NOMO-1 treated with dmso at 0.1 percent for 144 hours (cell line): ENCODE measurements around the gene TMEM9.

Experiments
- DNase-seq: peaks from one replicate; lab custom pipeline; 2025; ENCODE audit not compliant: unreplicated experiment; lab: John Stamatoyannopoulos, UW

TMEM9 gene

DNA sequence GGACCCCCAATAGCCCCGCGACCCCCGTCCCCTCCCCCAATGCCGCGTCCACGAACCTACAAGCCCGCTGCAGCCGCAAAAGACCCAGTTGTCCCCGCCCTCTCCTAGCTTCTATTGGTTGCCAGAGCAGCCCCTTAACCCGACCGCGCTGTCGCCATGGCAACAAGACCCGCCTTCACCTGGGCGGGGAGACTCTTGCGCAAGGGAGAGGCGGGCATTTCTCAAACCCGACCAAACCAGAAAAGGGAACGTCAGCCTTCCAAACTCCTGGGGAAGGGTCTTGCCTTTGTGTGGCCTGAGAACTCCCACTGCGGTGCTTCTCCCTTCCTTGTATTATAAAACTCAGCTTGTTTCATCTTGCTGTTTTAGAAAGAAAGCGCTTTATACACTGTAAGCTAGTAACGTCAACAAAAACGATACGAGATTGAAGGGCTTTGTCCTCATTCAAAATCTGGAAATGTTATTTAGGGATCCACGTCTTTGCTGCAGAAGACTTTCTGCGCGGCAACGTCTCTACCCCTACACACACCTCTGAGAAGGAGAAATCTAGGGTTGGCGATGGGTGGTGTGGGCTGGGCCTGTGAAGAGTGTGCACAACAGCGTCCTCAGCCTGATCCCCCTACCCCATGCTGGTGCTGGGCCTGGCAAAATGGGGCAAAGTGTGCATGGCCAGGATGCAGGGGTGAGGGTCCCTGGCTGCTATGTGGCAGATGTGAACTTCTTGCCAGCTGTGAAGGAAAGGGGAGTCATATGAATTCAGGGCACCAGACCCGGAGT, at the start of gene TMEM9:
Gene TMEM9, minus strand, starts transcription at position 86 of the 777 bp plus-strand sequence. CDS start 551 bp downstream, outside the sequence.
- DNase-seq: peak; percentile 80

DNA sequence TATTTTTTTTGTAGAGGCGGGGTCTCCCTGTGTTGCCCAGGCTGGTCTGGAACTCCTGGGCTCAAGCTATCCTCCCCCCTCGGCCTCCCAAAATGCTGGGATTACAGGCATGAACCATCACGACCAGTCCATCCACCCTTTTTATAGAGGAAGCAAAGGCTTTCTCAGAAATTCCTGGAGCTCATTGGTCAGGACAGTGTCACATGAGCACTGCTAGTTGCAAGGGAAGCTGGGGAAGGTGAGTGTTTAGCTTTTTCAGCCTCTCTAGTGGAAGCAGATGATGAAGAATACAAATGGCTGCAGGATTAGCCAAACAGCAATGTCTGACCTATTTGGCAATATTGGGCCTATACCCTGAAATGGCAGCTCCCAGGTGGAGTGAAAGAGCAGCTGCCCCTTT, 44.3 kb upstream of the TMEM9 start:
- DNase-seq: no peak

DNA sequence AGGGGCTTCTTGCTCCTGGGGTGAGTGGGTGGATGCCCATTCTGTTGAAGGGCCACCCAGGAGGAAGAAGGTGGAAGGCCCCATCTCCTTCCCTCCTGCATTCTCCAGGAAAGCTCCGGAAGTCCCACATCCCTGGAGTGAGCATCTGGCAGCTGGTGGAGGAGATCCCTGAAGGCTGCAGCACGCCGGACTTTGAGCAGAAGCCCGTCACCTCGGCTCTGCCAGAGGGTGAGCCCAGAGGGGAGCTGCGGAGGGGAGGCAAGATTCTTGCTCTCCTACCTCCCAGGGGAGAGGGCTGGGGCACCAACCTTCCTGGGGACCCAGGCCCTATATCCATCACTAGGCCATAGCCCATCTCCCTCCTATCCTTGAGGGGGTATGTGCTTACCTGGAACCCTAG, 39.8 kb upstream of the TMEM9 start:
- DNase-seq: no peak

DNA sequence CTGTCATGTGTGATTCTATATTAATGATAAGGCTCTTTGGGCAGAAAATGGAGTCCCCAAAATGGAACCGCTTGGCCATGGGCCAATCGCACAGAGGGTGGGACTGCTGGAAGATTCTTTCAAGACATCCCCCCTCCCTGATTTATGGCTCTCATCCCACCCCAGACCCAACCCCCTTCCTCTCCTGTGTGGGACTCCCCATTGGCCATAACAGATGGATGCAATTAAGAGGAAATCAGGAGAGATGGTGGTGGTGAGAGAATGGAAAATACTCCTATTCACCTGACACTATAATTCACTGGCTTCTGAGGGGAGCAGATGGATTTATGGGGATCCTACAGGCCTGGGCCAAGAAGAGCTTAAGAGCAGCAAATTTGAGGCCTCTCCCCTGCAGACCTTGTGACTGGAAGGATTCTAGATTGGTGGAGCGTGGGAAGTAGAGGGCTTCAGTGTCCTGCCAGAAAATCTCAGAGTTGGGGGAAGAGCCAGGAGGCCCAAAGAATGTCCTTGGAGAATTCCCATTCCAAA, 38.1 kb upstream of the TMEM9 start:
- DNase-seq: no peak

DNA sequence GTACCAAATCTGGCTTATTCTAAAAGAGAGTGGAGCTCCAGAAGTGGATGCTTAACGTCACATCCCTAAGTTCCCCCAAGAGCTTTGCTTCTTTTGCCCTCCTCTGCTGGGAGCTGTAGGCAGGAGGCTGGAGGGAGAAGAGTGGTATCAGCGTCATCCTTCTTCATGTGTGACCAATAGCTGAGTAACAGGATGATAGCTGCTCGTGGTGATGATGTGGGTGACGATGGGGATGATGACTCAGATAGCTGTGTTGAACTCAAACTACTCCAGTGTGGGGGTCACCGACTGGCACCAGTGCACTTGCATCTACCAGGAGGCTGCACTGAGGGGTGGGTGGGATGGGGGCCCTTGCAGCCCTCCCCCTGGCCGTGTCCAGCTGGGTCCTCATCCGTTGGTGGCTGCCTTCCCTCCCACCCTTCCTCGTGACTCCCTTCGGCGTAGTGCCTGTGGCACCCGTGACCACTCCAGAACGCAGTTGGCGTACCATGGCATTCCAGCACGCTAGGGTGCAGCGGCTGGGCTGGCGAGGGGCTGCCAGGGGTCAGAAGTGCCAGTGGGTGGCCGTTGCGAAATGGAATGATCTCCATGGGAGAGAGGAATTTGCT, 37.5 kb upstream of the TMEM9 start:
- DNase-seq: no peak

DNA sequence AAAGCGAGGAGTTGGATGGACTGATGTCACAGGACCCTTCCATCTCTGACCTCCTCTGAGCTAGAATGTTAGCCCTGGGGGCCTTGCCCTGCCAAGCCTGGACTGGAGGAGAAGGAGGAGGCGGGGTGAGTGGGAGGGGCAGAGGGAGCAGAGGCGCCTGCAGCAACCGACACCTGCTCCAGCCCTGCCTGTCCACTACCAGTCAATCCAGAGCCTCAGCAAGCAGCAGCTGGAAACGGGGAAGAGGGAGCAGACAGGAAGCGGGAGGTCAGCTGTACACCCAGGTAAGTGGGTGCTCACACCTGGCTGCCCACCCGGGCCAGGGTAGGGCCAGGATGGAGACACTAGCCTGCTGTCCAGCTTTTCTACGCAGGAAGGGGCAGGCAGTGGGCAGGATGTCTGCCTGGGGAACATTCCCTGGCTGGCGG, 36.4 kb upstream of the TMEM9 start, which contains the start of gene IGFN1:
Gene IGFN1, plus strand, starts transcription at position 201 of the 428 bp plus-strand sequence. CDS start 2,470 bp downstream, outside the sequence.
- DNase-seq: no peak

DNA sequence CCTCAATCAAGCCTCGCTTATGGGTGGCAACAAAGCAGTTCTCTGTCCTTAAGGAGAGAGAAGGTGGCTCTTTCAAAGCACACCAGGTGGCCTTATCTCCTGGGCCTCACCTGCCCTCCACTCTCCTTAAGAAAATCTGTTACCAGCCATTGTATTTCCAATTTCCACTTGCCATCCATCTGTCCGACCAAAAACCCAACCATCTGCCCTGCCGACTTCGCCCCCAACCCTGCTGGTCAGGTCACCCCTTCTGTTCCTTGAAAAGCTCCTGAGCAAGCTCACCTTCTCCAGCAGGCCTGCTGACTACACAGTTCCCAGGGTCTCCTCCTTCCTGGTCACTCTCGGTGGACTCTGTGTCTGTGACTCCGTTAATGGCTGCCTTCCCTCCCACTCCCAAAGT, 35.7 kb upstream of the TMEM9 start:
- DNase-seq: no peak

DNA sequence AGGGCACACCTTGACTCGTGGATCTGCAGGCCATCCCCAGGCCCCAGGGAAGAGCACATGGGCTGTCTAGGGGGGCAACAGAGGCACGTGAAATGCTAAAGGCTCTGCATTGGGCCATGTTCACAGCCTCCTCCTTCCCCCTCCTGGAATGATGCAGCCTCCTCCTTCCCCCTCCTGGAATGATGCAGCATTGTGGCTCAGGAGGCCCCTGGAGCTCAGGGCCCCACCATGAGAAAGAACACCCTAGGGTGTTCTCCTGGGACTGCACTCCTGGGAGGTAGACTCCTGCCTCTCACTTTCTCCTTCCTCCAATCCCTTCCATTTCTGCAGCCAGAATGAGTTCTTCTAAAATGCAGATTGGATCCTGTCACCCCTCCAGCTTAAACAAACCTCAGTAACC, 34.8 kb upstream of the TMEM9 start:
- DNase-seq: no peak

DNA sequence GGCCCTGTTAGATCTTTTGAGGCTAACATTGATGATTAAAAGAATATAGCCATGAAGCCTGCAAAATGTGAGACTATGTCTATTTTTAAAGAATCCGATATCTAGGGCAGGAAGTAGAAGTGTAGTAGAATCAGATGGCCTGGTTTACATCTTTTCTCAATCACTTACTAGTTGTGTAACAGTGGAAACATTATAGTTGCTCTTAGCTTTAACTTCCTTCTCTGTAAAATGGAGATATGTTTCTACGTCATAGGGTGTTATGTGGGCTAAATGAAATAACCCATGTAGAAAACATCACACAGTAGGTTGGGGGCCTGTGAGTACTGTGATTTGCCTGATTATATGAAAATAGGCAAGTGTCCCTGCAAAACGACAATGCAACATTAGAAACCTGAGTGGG, 31.9 kb upstream of the TMEM9 start:
- DNase-seq: no peak

DNA sequence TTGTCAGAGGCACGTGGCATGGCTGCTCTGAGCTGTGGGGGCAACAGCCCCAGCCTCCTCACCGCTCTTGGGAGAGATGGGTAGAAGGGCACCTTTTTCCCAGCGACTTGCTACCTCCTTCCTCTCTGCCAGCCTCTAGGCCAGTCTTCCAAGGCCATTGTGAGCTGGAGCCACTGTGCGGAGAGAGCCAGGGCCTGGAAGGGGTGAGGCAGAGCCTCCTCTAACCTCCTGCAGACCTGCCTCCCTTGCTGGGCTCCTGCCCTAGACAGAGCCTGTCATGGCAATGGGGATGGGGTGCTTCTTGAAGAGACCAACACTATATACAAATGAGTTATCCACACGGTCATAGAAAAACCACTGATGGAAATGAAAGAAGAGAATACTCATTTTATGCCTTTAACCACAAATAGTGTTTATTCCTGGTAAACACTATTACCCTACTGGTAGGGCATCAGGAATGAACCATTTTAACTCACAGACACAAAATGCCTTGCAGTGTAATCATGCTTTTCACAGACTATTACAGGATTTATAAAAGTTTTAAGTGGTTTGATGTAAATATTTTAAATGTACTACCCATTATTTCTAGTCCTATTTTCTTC, 31.4 kb upstream of the TMEM9 start:
- DNase-seq: no peak

DNA sequence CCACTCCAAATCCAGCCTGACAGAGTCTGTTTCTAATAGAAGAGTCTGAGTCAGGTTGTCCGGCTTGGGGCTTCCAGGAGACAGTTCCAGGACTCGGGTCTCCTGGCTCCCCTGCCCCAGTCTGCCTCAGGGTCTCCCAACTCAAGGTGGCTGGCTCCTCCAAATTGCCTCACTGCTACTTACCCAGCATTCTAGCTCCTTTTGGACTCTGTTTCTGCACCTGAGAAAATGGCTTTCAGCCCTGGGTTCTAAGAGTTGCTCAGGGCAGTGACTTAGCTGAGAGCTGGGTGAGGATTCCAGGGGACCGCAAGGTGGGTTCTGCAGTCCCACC, 30.8 kb upstream of the TMEM9 start:
- no peak for DNase-seq

DNA sequence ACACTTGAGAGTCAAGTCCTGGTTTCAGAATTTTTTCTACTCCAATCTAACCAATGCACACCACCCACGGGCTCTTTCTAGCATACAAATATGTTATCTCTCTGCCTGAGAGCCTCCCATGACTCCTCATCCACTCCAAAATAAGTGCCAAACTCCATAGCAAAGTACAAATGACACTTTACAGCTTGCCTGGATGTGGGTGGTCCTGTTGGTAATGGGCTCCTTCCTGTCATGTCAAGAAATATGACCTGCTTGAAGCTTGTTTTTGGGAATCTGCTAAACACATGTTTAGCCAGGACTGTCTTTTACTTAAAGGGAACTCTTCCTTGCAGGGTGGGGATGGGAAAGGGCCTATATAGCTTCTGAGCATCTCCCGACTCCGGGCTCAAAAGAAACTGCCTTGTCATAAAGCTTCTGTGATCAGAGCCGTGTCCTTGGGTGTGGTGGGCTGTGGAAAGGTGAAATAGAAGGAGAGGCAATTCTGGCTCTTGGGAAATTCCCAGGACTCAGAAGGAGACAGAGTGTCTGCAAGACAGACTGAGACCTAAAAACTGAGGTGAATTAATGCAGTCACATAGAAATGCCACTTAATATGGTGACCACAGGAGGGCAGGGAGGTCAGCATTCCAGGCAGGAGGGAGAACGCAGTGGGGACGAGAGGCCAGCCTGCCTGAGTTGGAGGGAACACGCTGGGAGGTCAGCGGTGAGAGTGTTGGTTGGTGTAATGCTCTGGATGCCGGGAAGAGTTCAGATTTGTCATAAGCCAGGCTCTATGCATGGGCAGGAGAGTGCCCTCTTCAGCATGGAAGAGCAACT, 30.2 kb upstream of the TMEM9 start:
- no peak for DNase-seq

DNA sequence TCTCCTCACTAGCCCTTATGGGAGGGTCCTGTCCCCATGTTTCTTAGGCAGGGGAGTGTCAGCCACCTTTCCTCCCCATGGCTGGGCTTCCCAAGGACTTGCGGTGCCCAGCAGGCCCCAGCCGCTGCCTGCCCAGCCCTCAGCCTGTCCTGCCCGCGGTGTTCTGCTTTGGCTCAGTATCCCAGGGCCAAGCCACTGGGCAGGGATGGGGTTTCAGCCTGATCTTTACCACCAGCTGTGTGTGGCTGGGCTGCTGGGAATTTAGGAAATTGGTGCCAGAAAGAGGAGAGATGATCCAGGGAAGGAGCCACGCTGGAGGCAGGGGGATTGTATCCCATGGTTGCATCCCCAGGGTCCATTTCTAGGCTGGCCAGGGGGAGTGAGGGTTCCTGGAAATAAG, 29.5 kb upstream of the TMEM9 start:
- DNase-seq: no peak

DNA sequence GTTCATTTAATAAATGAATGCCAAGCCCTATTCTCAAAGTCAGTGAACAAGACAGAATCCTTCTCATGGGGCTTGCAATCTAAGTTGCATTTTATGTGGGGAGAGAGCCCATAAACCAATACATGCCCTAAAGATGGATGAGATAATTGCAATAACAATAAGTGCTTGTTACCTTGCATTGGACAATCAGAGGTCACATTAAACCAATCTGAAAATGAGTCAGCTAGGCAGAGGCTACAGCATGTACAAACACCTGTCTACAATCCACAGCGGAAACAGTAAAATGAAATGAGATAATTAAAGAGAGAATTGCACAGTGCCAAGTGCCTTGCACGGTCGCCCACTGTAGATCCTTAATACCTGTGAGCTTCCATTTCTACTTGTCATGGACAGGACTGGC, 28.9 kb upstream of the TMEM9 start:
- no peak for DNase-seq

DNA sequence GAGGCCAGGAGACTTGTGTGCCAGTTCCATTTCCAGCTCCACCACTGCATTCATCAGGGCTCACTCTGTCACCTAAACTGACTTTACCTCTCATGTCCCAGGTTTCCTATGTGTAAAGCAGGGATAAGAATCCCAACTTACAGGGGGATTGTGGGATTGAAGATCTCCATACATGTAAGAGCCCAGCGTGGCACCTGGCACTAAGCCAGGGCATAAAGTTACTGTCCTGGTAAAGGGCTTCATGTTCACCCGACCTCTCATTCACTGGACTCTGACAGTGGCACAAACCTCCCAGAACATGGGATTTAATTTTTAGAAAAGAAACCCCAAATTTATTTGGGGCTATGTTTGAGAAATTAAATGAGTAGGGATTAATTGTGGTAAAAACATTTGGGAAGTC, 27.5 kb upstream of the TMEM9 start:
- DNase-seq: no peak

DNA sequence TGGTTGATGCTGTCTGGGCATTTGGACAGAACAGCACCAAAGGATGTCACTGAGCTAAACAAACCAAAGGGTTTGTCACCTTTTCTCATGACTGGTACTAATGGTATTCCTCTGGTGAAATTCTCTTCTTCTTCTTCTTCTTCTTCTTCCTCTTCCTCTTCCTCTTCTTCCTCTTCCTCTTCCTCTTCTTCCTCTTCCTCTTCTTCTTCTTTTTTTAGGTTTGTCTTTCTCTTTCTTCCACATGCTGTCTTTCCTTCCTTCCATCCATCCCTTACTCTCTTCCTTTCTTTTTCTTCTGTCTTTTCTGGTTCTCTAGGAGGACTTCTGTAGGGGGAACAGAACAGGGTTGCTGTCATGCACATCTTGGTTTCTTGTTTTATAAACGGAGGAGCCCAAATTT, 27.0 kb upstream of the TMEM9 start:
- no peak for DNase-seq

DNA sequence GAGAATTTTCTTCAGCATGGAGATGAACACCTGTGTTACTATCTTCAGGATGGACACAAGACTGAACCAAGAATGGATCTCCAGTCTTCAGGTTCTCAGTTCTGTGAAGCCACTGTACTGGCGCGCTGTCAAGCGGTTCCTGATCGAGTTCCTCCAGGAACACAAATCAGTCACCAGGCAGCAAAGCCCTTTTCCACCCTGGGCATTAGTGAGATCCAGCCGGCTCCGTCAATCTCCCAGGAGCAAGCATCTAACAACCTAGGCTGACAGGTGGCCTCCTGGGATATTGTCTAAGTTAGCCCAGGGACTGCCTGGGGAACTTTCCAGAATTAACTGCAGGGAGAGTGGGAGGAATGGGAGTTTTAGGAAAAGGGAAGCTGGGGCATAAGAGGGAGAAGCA, 26.6 kb upstream of the TMEM9 start:
- no peak for DNase-seq

DNA sequence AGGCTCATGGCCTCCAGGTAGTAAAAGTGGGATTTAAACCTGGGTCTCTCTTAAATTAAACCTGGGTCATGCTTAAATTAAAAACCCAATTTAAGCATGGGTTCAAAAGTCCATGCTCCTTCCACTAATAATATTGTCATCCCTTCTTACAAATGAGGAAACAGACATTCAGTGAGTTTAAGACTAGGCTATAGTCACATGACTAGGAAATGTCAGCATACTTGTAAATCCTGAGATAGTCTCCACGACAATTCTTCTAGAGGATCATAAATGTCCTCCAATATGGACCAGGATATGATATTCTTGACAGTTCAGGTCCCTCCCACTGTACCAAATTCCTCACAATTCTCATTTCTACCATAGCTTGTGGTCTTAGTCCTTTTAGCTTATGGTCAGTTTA, 25.9 kb upstream of the TMEM9 start:
- DNase-seq: no peak

DNA sequence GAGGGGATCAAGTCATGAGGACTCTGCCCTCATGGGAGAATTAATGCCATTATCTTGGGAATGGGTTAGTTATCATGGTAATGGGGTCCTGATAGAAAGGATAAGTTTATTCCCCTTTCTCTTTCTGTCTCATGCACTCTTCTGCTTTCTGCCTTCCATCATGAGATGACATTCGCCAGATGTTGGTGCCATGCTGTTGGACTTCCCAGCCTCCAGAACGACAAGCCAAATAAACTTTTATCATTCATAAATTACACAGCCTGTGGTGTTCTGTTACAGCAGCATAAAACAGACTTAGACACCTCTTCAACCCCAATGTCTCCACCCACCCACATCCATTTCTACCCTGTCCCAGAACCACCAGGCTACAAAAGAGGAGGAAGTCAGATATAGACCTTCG, 24.4 kb upstream of the TMEM9 start:
- DNase-seq: no peak

DNA sequence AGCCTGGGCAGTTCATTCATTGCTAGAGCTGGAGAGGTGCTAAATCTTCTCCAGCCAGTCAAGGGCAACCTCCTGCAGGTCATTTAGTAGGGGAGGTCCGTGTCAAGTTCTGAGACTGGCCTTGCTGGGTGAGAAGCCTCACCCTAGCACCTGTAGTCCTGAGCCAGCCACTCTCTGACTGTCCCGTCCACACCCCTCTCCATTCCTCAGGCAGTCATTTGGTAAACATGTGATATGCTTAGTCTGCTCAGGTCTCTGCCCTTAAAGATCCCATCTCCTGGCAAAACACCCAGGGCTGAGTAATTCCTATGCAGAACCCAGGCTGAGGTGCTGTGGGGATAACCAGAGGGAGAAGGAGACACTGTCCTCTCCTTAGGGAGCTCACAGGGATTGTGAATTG, 22.7 kb upstream of the TMEM9 start:
- no peak for DNase-seq

DNA sequence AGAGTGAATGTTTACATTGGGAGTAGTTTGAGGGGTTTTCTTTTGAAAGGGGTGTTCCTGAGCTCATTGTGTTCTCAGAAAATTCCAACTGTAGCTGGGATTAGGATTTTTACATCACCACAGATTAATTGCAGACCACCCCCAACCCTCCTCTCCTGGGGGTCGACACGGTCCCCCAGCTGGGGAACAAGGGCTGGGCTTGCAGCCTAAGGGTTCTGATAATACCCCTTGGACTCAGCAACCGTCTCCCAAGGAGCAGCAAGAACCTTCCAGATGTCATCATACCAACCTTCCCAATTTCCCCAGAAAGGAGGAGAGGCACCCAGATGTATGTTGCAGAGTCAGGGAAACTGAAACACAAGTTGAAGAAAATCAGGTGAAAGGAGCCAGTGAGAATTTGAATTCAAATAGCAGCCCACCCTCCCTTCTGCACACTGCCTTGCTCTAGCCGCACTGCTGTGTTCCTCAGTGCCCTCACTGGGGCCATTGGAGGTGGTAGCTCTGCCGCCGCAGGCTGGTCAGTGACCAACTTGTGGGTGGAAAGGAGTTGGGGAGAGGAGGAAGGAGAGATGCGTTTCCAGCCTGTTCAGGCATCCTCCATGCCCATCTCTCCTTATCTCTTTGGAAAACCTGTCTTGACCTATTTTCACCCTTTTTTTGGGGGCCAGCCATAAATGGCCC, 21.7 kb upstream of the TMEM9 start:
- no peak for DNase-seq
